ENCODE data around the gene HNRNPC.
"Not testable (repeated sequence)": the region's sequence is repeated elsewhere in the genome, so short reads cannot be mapped to it uniquely, and the experiment has no call there.

The HNRNPC gene

GRCh38 chr14:21269252-21270046 is at the start of gene HNRNPC:
Gene HNRNPC, minus strand, starts transcription at chr14:21269442. Its CDS starts 35,249 bp downstream, at chr14:21234193.
- peak; percentile 100 for DNase-seq

GRCh38 chr14:21317398-21317797 is 48.2 kb upstream of the HNRNPC start:
- DNase-seq = no peak

- no peak for DNase-seq
These were observed 44.3 kb upstream of the HNRNPC start for GRCh38 chr14:21313512-21313911.

- DNase-seq = no peak
These were observed 42.4 kb upstream of the HNRNPC start for GRCh38 chr14:21311614-21312013.

GRCh38 chr14:21309956-21310355 is 40.7 kb upstream of the HNRNPC start:
- no peak for DNase-seq

GRCh38 chr14:21309238-21309636 is 40.0 kb upstream of the HNRNPC start:
- DNase-seq = no peak

GRCh38 chr14:21308479-21309237 is 39.4 kb upstream of the HNRNPC start:
- DNase-seq = peak; percentile 76

- no peak for DNase-seq
These were observed 38.9 kb upstream of the HNRNPC start for GRCh38 chr14:21308132-21308478.

- no peak for DNase-seq
These were observed 38.4 kb upstream of the HNRNPC start for GRCh38 chr14:21307637-21308036.

- DNase-seq = not testable (repeated sequence)
These were observed 33.5 kb upstream of the HNRNPC start for GRCh38 chr14:21302836-21303140.

- no peak for DNase-seq
These were observed 33.0 kb upstream of the HNRNPC start for GRCh38 chr14:21302013-21302835.

- no peak for DNase-seq
These were observed 31.6 kb upstream of the HNRNPC start for GRCh38 chr14:21300892-21301291.

- no peak for DNase-seq
These were observed 30.4 kb upstream of the HNRNPC start for GRCh38 chr14:21299562-21300130.

GRCh38 chr14:21298358-21298757 is 29.1 kb upstream of the HNRNPC start:
- no peak for DNase-seq

- not testable (repeated sequence) for DNase-seq
These were observed 24.8 kb upstream of the HNRNPC start for GRCh38 chr14:21294026-21294425.

GRCh38 chr14:21287168-21287567 is 17.9 kb upstream of the HNRNPC start:
- DNase-seq = no peak

- DNase-seq = not testable (repeated sequence)
These were observed 17.3 kb upstream of the HNRNPC start for GRCh38 chr14:21286516-21286915.

- not testable (repeated sequence) for DNase-seq
These were observed 12.7 kb upstream of the HNRNPC start for GRCh38 chr14:21281917-21282316.

GRCh38 chr14:21279783-21280182 is 10.5 kb upstream of the HNRNPC start, which contains the start of gene RPGRIP1:
Gene RPGRIP1, plus strand, starts transcription at chr14:21280083. Its CDS starts 7,894 bp downstream, at chr14:21287977.
- DNase-seq = no peak

GRCh38 chr14:21278632-21279031 is 9.4 kb upstream of the HNRNPC start:
- DNase-seq = no peak

GRCh38 chr14:21275261-21275858 is 6.1 kb upstream of the HNRNPC start:
- DNase-seq = no peak

- not testable (repeated sequence) for DNase-seq
These were observed 3.4 kb upstream of the HNRNPC start for GRCh38 chr14:21272661-21273060.

Measured in midbrain (tissue), 1 donor.